Lower leg skin (tissue), 3 donors: Measurements from ENCODE around the gene CDCP1.

Experiments used
- POLR2A ChIP-seq, 2 donors: fragments of 450-650 bp; IDR thresholded peaks; one replicate each; pipeline ENCODE4 v1.6.1; 2016 to 2017; ENCODE audit warnings: antibody characterized with exemption in 2 of 2, mild to moderate bottlenecking in 1 of 2, moderate library complexity in 1 of 2
- TF ChIP-seq, protein P1 (sequence below), 3 donors: fragments of 450-650 bp; IDR thresholded peaks; one replicate each; pipeline ENCODE4 v1.5.1; 2016; ENCODE audit warnings: antibody characterized with exemption in 3 of 3, mild to moderate bottlenecking in 3 of 3, moderate library complexity in 2 of 3

DNA sequence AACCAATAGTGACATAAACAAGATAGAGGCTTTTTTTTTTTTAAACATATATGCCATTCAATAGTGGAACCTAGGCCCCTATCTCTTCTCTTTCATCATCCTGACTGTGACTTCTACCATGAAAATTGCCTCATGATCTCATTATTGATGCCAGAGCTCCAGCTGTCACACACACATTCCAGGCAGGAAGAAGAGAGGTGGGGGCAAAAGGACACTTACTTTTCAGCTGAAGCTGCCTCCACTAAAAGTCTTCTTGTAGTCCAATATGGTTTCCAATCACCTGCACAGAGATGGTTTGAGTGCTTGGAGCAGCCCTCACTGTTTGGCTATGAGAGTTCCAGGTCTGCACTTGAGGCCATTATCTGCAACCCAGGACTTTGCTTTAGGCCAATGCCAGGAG is 75.1 kb downstream of the CDCP1 start:
- TF ChIP-seq, protein P1, sequence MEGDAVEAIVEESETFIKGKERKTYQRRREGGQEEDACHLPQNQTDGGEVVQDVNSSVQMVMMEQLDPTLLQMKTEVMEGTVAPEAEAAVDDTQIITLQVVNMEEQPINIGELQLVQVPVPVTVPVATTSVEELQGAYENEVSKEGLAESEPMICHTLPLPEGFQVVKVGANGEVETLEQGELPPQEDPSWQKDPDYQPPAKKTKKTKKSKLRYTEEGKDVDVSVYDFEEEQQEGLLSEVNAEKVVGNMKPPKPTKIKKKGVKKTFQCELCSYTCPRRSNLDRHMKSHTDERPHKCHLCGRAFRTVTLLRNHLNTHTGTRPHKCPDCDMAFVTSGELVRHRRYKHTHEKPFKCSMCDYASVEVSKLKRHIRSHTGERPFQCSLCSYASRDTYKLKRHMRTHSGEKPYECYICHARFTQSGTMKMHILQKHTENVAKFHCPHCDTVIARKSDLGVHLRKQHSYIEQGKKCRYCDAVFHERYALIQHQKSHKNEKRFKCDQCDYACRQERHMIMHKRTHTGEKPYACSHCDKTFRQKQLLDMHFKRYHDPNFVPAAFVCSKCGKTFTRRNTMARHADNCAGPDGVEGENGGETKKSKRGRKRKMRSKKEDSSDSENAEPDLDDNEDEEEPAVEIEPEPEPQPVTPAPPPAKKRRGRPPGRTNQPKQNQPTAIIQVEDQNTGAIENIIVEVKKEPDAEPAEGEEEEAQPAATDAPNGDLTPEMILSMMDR (IDR thresholded peaks at IDR 0.05) = no peak
- no peak for TF ChIP-seq POLR2A (IDR thresholded peaks at IDR 0.05)
